ENCODE results near the gene CTNNA3. TPM values are rescaled to one million over a fixed set of nuclear protein-coding genes. Genes with fewer than 3 reads are reported as not detected.
"Not testable (repeated sequence)": the region's sequence is repeated elsewhere in the genome, so short reads cannot be mapped to it uniquely, and the experiment has no call there.

Gene CTNNA3
- total RNA-seq, 1 donor from 2014 or later = 0.30 TPM

GRCh38 chr10:66349076-66349475, 1346.9 kb downstream of the CTNNA3 start:
- no peak overlapping the region for H3K27ac Mint-ChIP-seq (ENCODE audit: unreplicated experiment)
- no peaks in the 10 kb centered on the region for H3K36me3 Mint-ChIP-seq (ENCODE audit: unreplicated experiment)
- H3K4me3 Mint-ChIP-seq (ENCODE audit: unreplicated experiment) = no peak overlapping the region
- DNase-seq (ENCODE audit: extremely low spot score, unreplicated experiment) = no peak
- H3K9me3 Mint-ChIP-seq (ENCODE audit: unreplicated experiment) = peaks cover 17% of the 10 kb centered on the region
- TF ChIP-seq, protein P1, sequence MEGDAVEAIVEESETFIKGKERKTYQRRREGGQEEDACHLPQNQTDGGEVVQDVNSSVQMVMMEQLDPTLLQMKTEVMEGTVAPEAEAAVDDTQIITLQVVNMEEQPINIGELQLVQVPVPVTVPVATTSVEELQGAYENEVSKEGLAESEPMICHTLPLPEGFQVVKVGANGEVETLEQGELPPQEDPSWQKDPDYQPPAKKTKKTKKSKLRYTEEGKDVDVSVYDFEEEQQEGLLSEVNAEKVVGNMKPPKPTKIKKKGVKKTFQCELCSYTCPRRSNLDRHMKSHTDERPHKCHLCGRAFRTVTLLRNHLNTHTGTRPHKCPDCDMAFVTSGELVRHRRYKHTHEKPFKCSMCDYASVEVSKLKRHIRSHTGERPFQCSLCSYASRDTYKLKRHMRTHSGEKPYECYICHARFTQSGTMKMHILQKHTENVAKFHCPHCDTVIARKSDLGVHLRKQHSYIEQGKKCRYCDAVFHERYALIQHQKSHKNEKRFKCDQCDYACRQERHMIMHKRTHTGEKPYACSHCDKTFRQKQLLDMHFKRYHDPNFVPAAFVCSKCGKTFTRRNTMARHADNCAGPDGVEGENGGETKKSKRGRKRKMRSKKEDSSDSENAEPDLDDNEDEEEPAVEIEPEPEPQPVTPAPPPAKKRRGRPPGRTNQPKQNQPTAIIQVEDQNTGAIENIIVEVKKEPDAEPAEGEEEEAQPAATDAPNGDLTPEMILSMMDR (IDR thresholded peaks at IDR 0.05) = no peak
- peaks cover 22% of the 10 kb centered on the region for H3K4me1 Mint-ChIP-seq (ENCODE audit: unreplicated experiment)
- no peaks in the 10 kb centered on the region for H3K27me3 Mint-ChIP-seq (ENCODE audit: unreplicated experiment)

DNA sequence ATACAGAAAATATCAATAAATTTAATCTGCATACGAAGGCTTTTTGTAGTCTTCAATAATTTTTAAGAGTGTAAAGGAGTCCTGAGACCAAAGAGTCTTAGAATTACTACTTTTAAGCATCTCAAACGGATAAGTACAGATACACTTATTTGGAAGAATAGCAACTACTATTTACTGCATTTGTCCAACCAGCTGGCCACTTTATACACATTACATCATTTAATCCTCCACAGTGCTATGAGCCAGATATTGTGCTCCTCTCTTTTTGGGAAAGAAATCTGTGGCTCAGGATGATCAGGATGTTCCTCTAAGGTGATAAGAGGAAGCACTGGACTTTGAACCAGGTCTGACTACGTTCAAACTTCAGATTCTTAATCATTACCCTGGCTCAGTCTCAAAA, 1358.8 kb downstream of the CTNNA3 start:
- TF ChIP-seq, protein P1 (IDR thresholded peaks at IDR 0.05) = no peak
- DNase-seq (ENCODE audit: extremely low spot score, unreplicated experiment) = no peak
- no peaks in the 10 kb centered on the region for H3K36me3 Mint-ChIP-seq (ENCODE audit: unreplicated experiment)
- no peaks in the 10 kb centered on the region for H3K4me1 Mint-ChIP-seq (ENCODE audit: unreplicated experiment)
- H3K9me3 Mint-ChIP-seq (ENCODE audit: unreplicated experiment) = no peaks in the 10 kb centered on the region
- H3K27me3 Mint-ChIP-seq (ENCODE audit: unreplicated experiment) = peaks cover 2% of the 10 kb centered on the region
- no peak overlapping the region for H3K4me3 Mint-ChIP-seq (ENCODE audit: unreplicated experiment)
- no peak overlapping the region for H3K27ac Mint-ChIP-seq (ENCODE audit: unreplicated experiment)

- Mint-ChIP-seq H3K27me3 (ENCODE audit: unreplicated experiment) (peaks cover 2% of the 10 kb centered on the region), H3K4me3 (ENCODE audit: unreplicated experiment) (no peak overlapping the region), H3K27ac (ENCODE audit: unreplicated experiment) (no peak overlapping the region), H3K36me3 (ENCODE audit: unreplicated experiment) (no peaks in the 10 kb centered on the region), H3K9me3 (ENCODE audit: unreplicated experiment) (no peaks in the 10 kb centered on the region), H3K4me1 (ENCODE audit: unreplicated experiment) (no peaks in the 10 kb centered on the region)
- TF ChIP-seq, protein P1 (IDR thresholded peaks at IDR 0.05) = no peak
- no peak for DNase-seq (ENCODE audit: extremely low spot score, unreplicated experiment)
Observed at GRCh38 chr10:66336791-66337190, 1359.2 kb downstream of the CTNNA3 start.

DNA sequence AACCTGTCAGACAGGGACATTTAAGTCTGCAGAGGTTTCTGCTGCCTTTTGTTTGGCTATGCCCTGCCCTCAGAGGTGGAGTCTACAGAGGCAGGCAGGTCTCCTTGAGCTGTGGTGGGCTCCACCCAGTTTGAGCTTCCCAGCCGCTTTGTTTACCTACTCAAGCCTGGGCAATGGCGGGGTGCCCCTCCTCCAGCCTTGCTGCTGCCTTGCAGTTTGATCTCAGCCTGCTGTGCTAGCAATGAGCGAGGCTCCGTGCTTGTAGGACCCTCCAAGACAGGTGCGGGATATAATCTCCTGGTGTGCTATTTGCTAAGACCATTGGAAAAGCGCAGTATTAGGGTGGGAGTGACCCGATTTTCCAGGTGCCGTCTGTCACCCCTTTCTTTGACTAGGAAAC, 1360.2 kb downstream of the CTNNA3 start:
- not testable (repeated sequence) for DNase-seq (ENCODE audit: extremely low spot score, unreplicated experiment); H3K27me3 Mint-ChIP-seq (ENCODE audit: unreplicated experiment); H3K36me3 Mint-ChIP-seq (ENCODE audit: unreplicated experiment); H3K9me3 Mint-ChIP-seq (ENCODE audit: unreplicated experiment); H3K4me3 Mint-ChIP-seq (ENCODE audit: unreplicated experiment); H3K27ac Mint-ChIP-seq (ENCODE audit: unreplicated experiment); H3K4me1 Mint-ChIP-seq (ENCODE audit: unreplicated experiment)

DNA sequence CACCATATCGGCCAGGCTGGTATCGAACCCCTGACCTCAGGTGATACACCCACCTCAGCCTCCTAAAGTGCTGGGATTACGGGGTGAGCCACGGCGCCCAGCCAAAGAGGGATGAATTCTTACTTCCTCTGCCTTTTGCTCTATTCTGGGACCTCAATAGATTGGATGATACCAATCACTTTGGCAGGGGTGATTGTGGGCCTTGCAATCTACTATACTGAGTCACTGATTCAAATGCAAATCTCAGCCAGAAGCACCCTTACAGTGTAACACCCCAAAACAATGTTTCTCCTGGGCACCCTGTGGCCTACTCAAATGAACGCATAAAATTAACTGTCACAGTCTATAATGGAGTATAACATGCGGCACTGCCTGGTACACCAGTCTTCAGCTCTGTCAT, 1366.8 kb downstream of the CTNNA3 start:
- TF ChIP-seq, protein P1 (IDR thresholded peaks at IDR 0.05) = no peak
- H3K9me3 Mint-ChIP-seq (ENCODE audit: unreplicated experiment) = no peaks in the 10 kb centered on the region
- no peak overlapping the region for H3K27ac Mint-ChIP-seq (ENCODE audit: unreplicated experiment)
- H3K4me3 Mint-ChIP-seq (ENCODE audit: unreplicated experiment) = no peak overlapping the region
- H3K27me3 Mint-ChIP-seq (ENCODE audit: unreplicated experiment) = no peaks in the 10 kb centered on the region
- no peak for DNase-seq (ENCODE audit: extremely low spot score, unreplicated experiment)
- peaks cover 11% of the 10 kb centered on the region for H3K4me1 Mint-ChIP-seq (ENCODE audit: unreplicated experiment)
- H3K36me3 Mint-ChIP-seq (ENCODE audit: unreplicated experiment) = no peaks in the 10 kb centered on the region

- Mint-ChIP-seq H3K9me3 (ENCODE audit: unreplicated experiment) (no peaks in the 10 kb centered on the region), H3K36me3 (ENCODE audit: unreplicated experiment) (no peaks in the 10 kb centered on the region), H3K4me3 (ENCODE audit: unreplicated experiment) (no peak overlapping the region), H3K27ac (ENCODE audit: unreplicated experiment) (no peak overlapping the region), H3K4me1 (ENCODE audit: unreplicated experiment) (peaks cover 27% of the 10 kb centered on the region), H3K27me3 (ENCODE audit: unreplicated experiment) (no peaks in the 10 kb centered on the region)
- no peak for DNase-seq (ENCODE audit: extremely low spot score, unreplicated experiment)
- TF ChIP-seq, protein P1 (IDR thresholded peaks at IDR 0.05) = no peak
Observed at GRCh38 chr10:66326876-66327275, 1369.1 kb downstream of the CTNNA3 start.
